ENCODE measurements around the gene LY86. TPM values are rescaled to one million over a fixed set of nuclear protein-coding genes. Genes with fewer than 3 reads are reported as not detected.

LY86 gene
- polyA plus RNA-seq, 1 of the 3 experiments (the other 2 are of a cell fraction), result not detected

DNA sequence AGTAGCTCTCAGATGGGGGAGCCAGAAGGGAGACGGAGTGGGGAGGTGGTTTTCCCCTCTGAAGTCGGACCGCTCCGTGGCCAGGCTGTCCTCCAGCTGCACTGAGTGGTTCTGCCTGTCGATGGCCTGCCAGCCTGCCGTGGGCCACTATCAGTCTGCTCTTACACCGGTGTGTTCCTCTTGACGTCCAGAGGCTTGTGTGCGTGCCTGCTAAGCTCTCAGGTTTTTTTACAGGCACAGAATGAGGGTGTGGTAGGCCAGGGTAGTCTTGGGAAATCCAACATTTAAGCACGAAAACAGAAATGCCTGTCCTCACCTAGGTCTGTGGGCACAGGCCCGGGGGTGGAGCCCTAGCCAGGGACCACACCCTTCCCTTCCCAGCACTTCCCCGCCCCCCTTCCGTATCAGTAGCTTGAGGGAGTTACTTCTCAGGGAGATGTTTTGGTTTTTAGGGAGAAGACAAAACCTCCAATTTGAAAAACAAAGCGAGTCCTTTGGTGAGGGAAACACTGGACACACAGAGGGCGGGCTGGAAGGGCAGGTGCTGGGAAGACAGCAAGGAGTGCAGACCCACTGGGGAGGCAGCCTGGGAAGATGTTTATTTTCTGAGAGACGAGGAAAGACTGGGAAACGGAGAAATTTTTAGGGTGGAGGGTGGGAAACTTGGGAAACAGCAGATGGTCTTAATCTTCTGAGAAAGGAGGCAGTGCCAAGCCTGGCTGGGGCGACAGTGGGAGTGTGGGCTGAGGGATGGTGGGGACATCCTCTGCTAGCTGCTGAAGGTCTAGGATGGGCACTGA lies 106.5 kb downstream of the LY86 start:
- ChIA-PET POLR2A (no interaction called here), CTCF (interaction anchor here (1.4 to 1.8 kb wide), 2 partner anchors 8 to 18 kb away, joined by 4 read pairs; no protein-coding TSS in a partner anchor)
- Histone ChIP-seq H3K36me3 (replicated peaks in 1 of 2; ENCODE audit: control insufficient read depth in 1 of 2, insufficient read depth in 2 of 2, low read length in 1 of 2) (no peaks in the 10 kb centered on the region), H3K27me3 (ENCODE audit: insufficient read depth) (no peaks in the 10 kb centered on the region), H2AFZ (ENCODE audit: low read depth) (no peak overlapping the region), H3F3A (replicated peaks; ENCODE audit: insufficient read depth) (no peaks in the 10 kb centered on the region), H3K4me2 (no peak overlapping the region), H3K4me3 (ENCODE audit: low read depth in 2 of 2, low read length in 1 of 2) (no peak overlapping the region), H3K9ac (no peak overlapping the region), H3K9me2 (no peaks in the 10 kb centered on the region), H3K79me2 (ENCODE audit: insufficient read depth) (no peaks in the 10 kb centered on the region), H3K9me3 (no peaks in the 10 kb centered on the region), H4K20me1 (ENCODE audit: insufficient read depth) (no peaks in the 10 kb centered on the region), H3K4me1 (ENCODE audit: control insufficient read depth in 1 of 2, insufficient read depth in 2 of 2, low read depth in 1 of 2, low read length in 1 of 2) (peaks cover 0 to 4% of the 10 kb centered on the region in 2 experiments; a peak in 2 of 4 replicates), H3K27ac (ENCODE audit: low read depth in 2 of 2, low read length in 1 of 2) (no peak overlapping the region)
- DNase-seq, result no peak
- WGBS (ENCODE audit: low lambda C conversion rate), result 32% methylated on average over 16 of the region's 18 CpGs
- TF ChIP-seq, protein P1, sequence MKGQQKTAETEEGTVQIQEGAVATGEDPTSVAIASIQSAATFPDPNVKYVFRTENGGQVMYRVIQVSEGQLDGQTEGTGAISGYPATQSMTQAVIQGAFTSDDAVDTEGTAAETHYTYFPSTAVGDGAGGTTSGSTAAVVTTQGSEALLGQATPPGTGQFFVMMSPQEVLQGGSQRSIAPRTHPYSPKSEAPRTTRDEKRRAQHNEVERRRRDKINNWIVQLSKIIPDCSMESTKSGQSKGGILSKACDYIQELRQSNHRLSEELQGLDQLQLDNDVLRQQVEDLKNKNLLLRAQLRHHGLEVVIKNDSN (IDR thresholded peaks at IDR 0.05; ENCODE audit: borderline replicate concordance, low read depth), result no peak

GRCh38 chr6:6695625-6696276 lies 107.2 kb downstream of the LY86 start:
- no peak for DNase-seq
- no peak for TF ChIP-seq MAX (IDR thresholded peaks at IDR 0.05; ENCODE audit: low read depth)
- TF ChIP-seq, protein P1 (IDR thresholded peaks at IDR 0.05; ENCODE audit: borderline replicate concordance, low read depth), result no peak
- TF ChIP-seq CTCF (IDR thresholded peaks at IDR 0.05), result no peak
- TF ChIP-seq SMC3 (IDR thresholded peaks at IDR 0.05; ENCODE audit: low read depth, low read length), result no peak
- TF ChIP-seq RCOR1 (IDR thresholded peaks at IDR 0.05; ENCODE audit: low read length), result no peak
- TF ChIP-seq RFX5 (IDR thresholded peaks at IDR 0.05; ENCODE audit: low read length), result no peak
- no peak for TF ChIP-seq SIN3A (IDR thresholded peaks at IDR 0.05; ENCODE audit: borderline replicate concordance, low read depth, low read length)
- TF ChIP-seq NRF1 (IDR thresholded peaks at IDR 0.05; ENCODE audit: low read depth, low read length), result no peak
- TF ChIP-seq RAD21 (IDR thresholded peaks at IDR 0.05; ENCODE audit: low read length), result no peak
- no peak for TF ChIP-seq USF2 (IDR thresholded peaks at IDR 0.05; ENCODE audit: borderline replicate concordance, low read depth, low read length)
- TF ChIP-seq TAF1 (IDR thresholded peaks at IDR 0.05; ENCODE audit: borderline replicate concordance, low read depth, low read length), result no peak
- no peak for TF ChIP-seq CHD2 (IDR thresholded peaks at IDR 0.05; ENCODE audit: low read length, partially characterized antibody)
- TF ChIP-seq MEF2A (IDR thresholded peaks at IDR 0.05; ENCODE audit: borderline replicate concordance, low read depth), result no peak
- TF ChIP-seq EZH2phosphoT487 (IDR thresholded peaks at IDR 0.05; ENCODE audit: borderline replicate concordance, low read depth), result no peak
- Histone ChIP-seq H3K4me3 (ENCODE audit: low read depth in 2 of 2, low read length in 1 of 2) (no peak overlapping the region), H3K4me1 (ENCODE audit: control insufficient read depth in 1 of 2, insufficient read depth in 2 of 2, low read depth in 1 of 2, low read length in 1 of 2) (peaks cover 0 to 4% of the 10 kb centered on the region in 2 experiments; a peak in 2 of 4 replicates), H3K79me2 (ENCODE audit: insufficient read depth) (no peaks in the 10 kb centered on the region), H3K9me3 (no peaks in the 10 kb centered on the region), H3K27me3 (ENCODE audit: insufficient read depth) (no peaks in the 10 kb centered on the region), H3K4me2 (no peak overlapping the region), H2AFZ (ENCODE audit: low read depth) (no peak overlapping the region), H4K20me1 (ENCODE audit: insufficient read depth) (no peaks in the 10 kb centered on the region), H3K9me2 (no peaks in the 10 kb centered on the region), H3K36me3 (replicated peaks in 1 of 2; ENCODE audit: control insufficient read depth in 1 of 2, insufficient read depth in 2 of 2, low read length in 1 of 2) (no peaks in the 10 kb centered on the region), H3K9ac (no peak overlapping the region), H3F3A (replicated peaks; ENCODE audit: insufficient read depth) (no peaks in the 10 kb centered on the region), H3K27ac (ENCODE audit: low read depth in 2 of 2, low read length in 1 of 2) (no peak overlapping the region)
- ChIA-PET POLR2A (no interaction called here), CTCF (interaction anchor here (1.0 to 1.4 kb wide), 4 partner anchors 19 to 35 kb away, joined by 4 to 8 read pairs (median 4); no protein-coding TSS in a partner anchor)
- WGBS (ENCODE audit: low lambda C conversion rate), result 11% methylated on average over 6 of the region's 6 CpGs
